GM23338 (cell line): ENCODE data around the gene MRM2. TPM values are rescaled to one million over a fixed set of nuclear protein-coding genes. Genes with fewer than 3 reads are reported as not detected.

Experiments used
- ATAC-seq: fragments of 200-7000 bp; cut with Tn5 transposase; 3 replicates; pipeline ENCODE4 v1.9.1; 2020
- DNase-seq: peaks from one replicate; pipeline ENCODE4 v3.0.0-alpha.2; 2015; ENCODE audit warnings: low spot score
- H2AFZ ChIP-seq: fragments of 200-600 bp; sonication (generic); 2 replicates; pipeline ENCODE4 v1.8.0; 2016; ENCODE audit warnings: antibody characterized with exemption, mild to moderate bottlenecking, moderate library complexity
- H3F3A ChIP-seq: fragments of 200-600 bp; sonication (generic); replicated peaks from 2 replicates; pipeline ENCODE4 v1.8.0; 2017; ENCODE audit warnings: antibody characterized with exemption, mixed run types, low read depth
- H3K27ac ChIP-seq: fragments of 200-600 bp; sonication (generic); 2 replicates; pipeline ENCODE4 v1.6.1; 2016; ENCODE audit warnings: low read depth
- H3K27me3 ChIP-seq: fragments of 200-600 bp; sonication (generic); 2 replicates; pipeline ENCODE4 v1.8.0; 2016; ENCODE audit warnings: mild to moderate bottlenecking, mixed run types, moderate library complexity; ENCODE audit not compliant: insufficient read depth
- H3K36me3 ChIP-seq: fragments of 200-600 bp; sonication (generic); 2 replicates; pipeline ENCODE4 v1.8.0; 2016; ENCODE audit warnings: mild to moderate bottlenecking; ENCODE audit not compliant: insufficient read depth
- H3K4me1 ChIP-seq: fragments of 200-600 bp; sonication (generic); 2 replicates; pipeline ENCODE4 v1.8.0; 2016; ENCODE audit warnings: mild to moderate bottlenecking, moderate library complexity; ENCODE audit not compliant: insufficient read depth
- H3K4me2 ChIP-seq: fragments of 200-600 bp; sonication (generic); 2 replicates; pipeline ENCODE4 v1.7.1; 2017; ENCODE audit warnings: mixed run types
- H3K4me3 ChIP-seq: fragments of 200-600 bp; sonication (generic); 2 replicates; pipeline ENCODE4 v1.6.1; 2016; ENCODE audit warnings: mixed run types
- H3K79me2 ChIP-seq: fragments of 200-600 bp; sonication (generic); replicated peaks from 2 replicates; pipeline ENCODE4 v1.8.0; 2017; ENCODE audit warnings: mild to moderate bottlenecking; ENCODE audit not compliant: insufficient read depth
- H3K9me2 ChIP-seq: fragments of 200-600 bp; sonication (generic); 2 replicates; pipeline ENCODE4 v1.8.0; 2017; ENCODE audit not compliant: insufficient read depth
- H4K20me1 ChIP-seq: fragments of 200-600 bp; sonication (generic); replicated peaks from 2 replicates; pipeline ENCODE4 v1.8.0; 2017; ENCODE audit warnings: mild to moderate bottlenecking; ENCODE audit not compliant: insufficient read depth
- H3K27ac Mint-ChIP-seq: 2 replicates; pipeline ENCODE4 v1.8.0; 2020; ENCODE audit warnings: inconsistent platforms, mild to moderate bottlenecking, moderate library complexity, mixed read lengths
- H3K27me3 Mint-ChIP-seq: 3 replicates; pipeline ENCODE4 v1.8.0; 2022; ENCODE audit warnings: low read depth, mild to moderate bottlenecking, moderate library complexity, mixed read lengths, inconsistent platforms; ENCODE audit not compliant: insufficient read depth, poor library complexity
- H3K36me3 Mint-ChIP-seq: 3 replicates; pipeline ENCODE4 v1.8.0; 2021; ENCODE audit warnings: low read depth, mild to moderate bottlenecking, inconsistent platforms, moderate library complexity, mixed read lengths
- H3K4me1 Mint-ChIP-seq: 3 replicates; pipeline ENCODE4 v1.8.0; 2020; ENCODE audit warnings: mild to moderate bottlenecking, inconsistent platforms, mixed read lengths
- H3K4me3 Mint-ChIP-seq: 3 replicates; pipeline ENCODE4 v1.8.0; 2021; ENCODE audit warnings: moderate library complexity, mild to moderate bottlenecking, inconsistent platforms, mixed read lengths
- H3K9me3 Mint-ChIP-seq: 3 replicates; pipeline ENCODE4 v1.8.0; 2020; ENCODE audit warnings: moderate library complexity, mild to moderate bottlenecking, inconsistent platforms, mixed read lengths
- CREB1 ChIP-seq: fragments of 250-450 bp; sonication (Bioruptor Pico); IDR thresholded peaks from 2 replicates; pipeline ENCODE4 v1.5.0; 2020; ENCODE audit warnings: low read depth, mild to moderate bottlenecking, moderate library complexity
- EZH2 ChIP-seq: fragments of 200-600 bp; sonication (generic); IDR thresholded peaks from one replicate; pipeline ENCODE4 v1.8.0; 2017; ENCODE audit warnings: antibody characterized with exemption, mild to moderate bottlenecking, low read depth; ENCODE audit not compliant: unreplicated experiment
- EZH2phosphoT487 ChIP-seq: fragments of 200-600 bp; sonication (generic); IDR thresholded peaks from one replicate; pipeline ENCODE4 v1.8.1; 2018; ENCODE audit warnings: antibody characterized with exemption; ENCODE audit not compliant: unreplicated experiment
- JUNB ChIP-seq: IDR thresholded peaks from one replicate; pipeline ENCODE4 v1.6.1; 2016; ENCODE audit warnings: antibody characterized with exemption; ENCODE audit not compliant: unreplicated experiment
- NANOG ChIP-seq: IDR thresholded peaks from 2 replicates; pipeline ENCODE4 v1.6.1; 2016; ENCODE audit warnings: antibody characterized with exemption, borderline replicate concordance
- POLR2AphosphoS5 ChIP-seq: IDR thresholded peaks from 2 replicates; pipeline ENCODE4 v1.6.1; 2016; ENCODE audit warnings: antibody characterized with exemption, low read depth
- STAT1 ChIP-seq: IDR thresholded peaks from one replicate; pipeline ENCODE4 v1.6.1; 2016; ENCODE audit warnings: antibody characterized with exemption; ENCODE audit not compliant: unreplicated experiment
- ZNF114 ChIP-seq: fragments of 250-450 bp; sonication (Bioruptor Pico); IDR thresholded peaks from 2 replicates; pipeline ENCODE4 v1.5.0; 2020; ENCODE audit warnings: mild to moderate bottlenecking, moderate library complexity
- ZNF331 ChIP-seq: fragments of 250-450 bp; sonication (Bioruptor Pico); IDR thresholded peaks from 2 replicates; pipeline ENCODE4 v1.5.0; 2020; ENCODE audit warnings: low read depth, mild to moderate bottlenecking, moderate library complexity
- polyA plus RNA-seq: library from polyadenylated mRNA; unstranded; fragments of >200 nt; fragmentation: Nextera tagmentation; extraction: Ambion mirVana; gene quantifications from 2 replicates; pipeline ENCODE4 v1.2.1, GENCODE V29; 2016
- total RNA-seq: library from RNA; depleted of rRNA; stranded (reverse); fragments of >200 nt; shearing (Covaris generic); gene quantifications from 2 replicates; pipeline ENCODE4 v1.2.3, GENCODE V29; 2014
- TF ChIP-seq, protein P1 (sequence below): IDR thresholded peaks from 2 replicates; pipeline ENCODE4 v1.6.1; 2016; ENCODE audit warnings: antibody characterized with exemption
- TF ChIP-seq, protein P2 (sequence below): fragments of 250-450 bp; sonication (Bioruptor Pico); IDR thresholded peaks from 2 replicates; pipeline ENCODE4 v1.5.0; 2020; ENCODE audit warnings: mild to moderate bottlenecking, moderate library complexity
- TF ChIP-seq, protein P3 (sequence below): IDR thresholded peaks from one replicate; pipeline ENCODE4 v1.6.1; 2018; ENCODE audit warnings: antibody characterized with exemption; ENCODE audit not compliant: unreplicated experiment
- TF ChIP-seq, protein P4 (sequence below), 2 experiments: fragments of 200-600 bp in 1 of 2; sonication (generic) in 1 of 2; conservative IDR thresholded peaks; 2 replicates each; pipeline versions ENCODE4 v1.5.1 to v1.6.1; 2016 to 2017; ENCODE audit warnings: antibody characterized with exemption in 2 of 2, low read depth in 2 of 2, mild to moderate bottlenecking in 2 of 2, moderate library complexity in 1 of 2

Gene MRM2
- total and polyA plus RNA-seq, 2 experiments from 2014 or later = 30.0 to 37.8 TPM

DNA sequence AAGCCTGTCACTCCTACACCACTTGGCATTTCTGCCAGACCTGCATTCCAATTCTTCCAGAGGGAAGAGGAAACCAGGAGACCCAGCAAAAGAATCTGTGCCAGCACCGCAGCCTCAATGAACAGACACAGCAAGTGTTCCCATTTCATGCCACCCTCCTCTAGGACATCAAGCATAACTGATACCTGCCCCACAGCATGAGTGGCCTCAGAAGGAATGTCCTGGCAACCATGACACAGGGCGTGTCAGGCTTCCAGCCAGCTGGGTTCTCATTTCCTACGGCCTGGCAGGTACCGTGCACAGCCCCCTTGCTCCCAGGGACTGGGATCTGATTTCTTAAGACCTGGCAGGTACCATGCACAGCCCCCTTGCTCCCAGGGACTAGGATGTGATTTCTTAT is 17.1 kb downstream of the MRM2 start (continued):
- TF ChIP-seq, protein P1, sequence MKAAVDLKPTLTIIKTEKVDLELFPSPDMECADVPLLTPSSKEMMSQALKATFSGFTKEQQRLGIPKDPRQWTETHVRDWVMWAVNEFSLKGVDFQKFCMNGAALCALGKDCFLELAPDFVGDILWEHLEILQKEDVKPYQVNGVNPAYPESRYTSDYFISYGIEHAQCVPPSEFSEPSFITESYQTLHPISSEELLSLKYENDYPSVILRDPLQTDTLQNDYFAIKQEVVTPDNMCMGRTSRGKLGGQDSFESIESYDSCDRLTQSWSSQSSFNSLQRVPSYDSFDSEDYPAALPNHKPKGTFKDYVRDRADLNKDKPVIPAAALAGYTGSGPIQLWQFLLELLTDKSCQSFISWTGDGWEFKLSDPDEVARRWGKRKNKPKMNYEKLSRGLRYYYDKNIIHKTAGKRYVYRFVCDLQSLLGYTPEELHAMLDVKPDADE = no peak
- TF ChIP-seq POLR2AphosphoS5 (no peak), EZH2 (no peak)

DNA sequence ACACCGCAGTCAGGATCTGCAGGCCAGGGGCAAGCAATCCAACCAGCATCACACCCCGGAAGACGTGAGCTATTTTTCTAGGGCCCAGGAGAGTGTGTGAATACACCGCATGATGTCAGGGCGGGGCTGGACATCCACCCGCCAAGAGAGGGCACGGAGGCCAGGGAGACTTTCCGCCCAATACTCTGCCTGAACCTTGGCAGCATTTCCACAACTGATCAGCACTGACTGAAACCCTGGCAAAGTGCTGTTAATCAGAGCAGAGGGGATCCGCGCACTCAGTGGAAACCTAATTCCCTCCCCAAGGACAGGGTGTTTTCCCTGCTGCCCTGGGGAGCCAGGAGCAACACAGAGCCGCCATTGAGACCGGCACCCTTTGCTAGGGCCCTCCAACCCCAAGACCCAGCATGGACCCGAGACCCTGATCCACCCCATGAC is 17.5 kb downstream of the MRM2 start:
- no peak overlapping the region for H2AFZ ChIP-seq
- no peaks in the 10 kb centered on the region for H3K27me3 ChIP-seq
- Mint-ChIP-seq H3K27ac (peak overlapping the region; percentile 2; the same call in 1 of the 2 replicates), H3K36me3 (peaks cover 74% of the 10 kb centered on the region), H3K27me3 (peaks cover 8% of the 10 kb centered on the region), H3K9me3 (no peaks in the 10 kb centered on the region), H3K4me3 (no peak overlapping the region), H3K4me1 (no peaks in the 10 kb centered on the region)
- no peaks in the 10 kb centered on the region for H3F3A ChIP-seq
- H3K4me2 ChIP-seq = no peak overlapping the region
- DNase-seq (no peak), ATAC-seq (no peak)
- H3K4me3 ChIP-seq = no peak overlapping the region
- peaks cover 6% of the 10 kb centered on the region for H4K20me1 ChIP-seq
- no peak overlapping the region for H3K27ac ChIP-seq
- H3K4me1 ChIP-seq = no peaks in the 10 kb centered on the region
- H3K36me3 ChIP-seq = peaks cover 8% of the 10 kb centered on the region; the same call in 1 of the 2 replicates
- peaks cover 67% of the 10 kb centered on the region for H3K79me2 ChIP-seq
- H3K9me2 ChIP-seq = no peaks in the 10 kb centered on the region
- TF ChIP-seq, protein P2, sequence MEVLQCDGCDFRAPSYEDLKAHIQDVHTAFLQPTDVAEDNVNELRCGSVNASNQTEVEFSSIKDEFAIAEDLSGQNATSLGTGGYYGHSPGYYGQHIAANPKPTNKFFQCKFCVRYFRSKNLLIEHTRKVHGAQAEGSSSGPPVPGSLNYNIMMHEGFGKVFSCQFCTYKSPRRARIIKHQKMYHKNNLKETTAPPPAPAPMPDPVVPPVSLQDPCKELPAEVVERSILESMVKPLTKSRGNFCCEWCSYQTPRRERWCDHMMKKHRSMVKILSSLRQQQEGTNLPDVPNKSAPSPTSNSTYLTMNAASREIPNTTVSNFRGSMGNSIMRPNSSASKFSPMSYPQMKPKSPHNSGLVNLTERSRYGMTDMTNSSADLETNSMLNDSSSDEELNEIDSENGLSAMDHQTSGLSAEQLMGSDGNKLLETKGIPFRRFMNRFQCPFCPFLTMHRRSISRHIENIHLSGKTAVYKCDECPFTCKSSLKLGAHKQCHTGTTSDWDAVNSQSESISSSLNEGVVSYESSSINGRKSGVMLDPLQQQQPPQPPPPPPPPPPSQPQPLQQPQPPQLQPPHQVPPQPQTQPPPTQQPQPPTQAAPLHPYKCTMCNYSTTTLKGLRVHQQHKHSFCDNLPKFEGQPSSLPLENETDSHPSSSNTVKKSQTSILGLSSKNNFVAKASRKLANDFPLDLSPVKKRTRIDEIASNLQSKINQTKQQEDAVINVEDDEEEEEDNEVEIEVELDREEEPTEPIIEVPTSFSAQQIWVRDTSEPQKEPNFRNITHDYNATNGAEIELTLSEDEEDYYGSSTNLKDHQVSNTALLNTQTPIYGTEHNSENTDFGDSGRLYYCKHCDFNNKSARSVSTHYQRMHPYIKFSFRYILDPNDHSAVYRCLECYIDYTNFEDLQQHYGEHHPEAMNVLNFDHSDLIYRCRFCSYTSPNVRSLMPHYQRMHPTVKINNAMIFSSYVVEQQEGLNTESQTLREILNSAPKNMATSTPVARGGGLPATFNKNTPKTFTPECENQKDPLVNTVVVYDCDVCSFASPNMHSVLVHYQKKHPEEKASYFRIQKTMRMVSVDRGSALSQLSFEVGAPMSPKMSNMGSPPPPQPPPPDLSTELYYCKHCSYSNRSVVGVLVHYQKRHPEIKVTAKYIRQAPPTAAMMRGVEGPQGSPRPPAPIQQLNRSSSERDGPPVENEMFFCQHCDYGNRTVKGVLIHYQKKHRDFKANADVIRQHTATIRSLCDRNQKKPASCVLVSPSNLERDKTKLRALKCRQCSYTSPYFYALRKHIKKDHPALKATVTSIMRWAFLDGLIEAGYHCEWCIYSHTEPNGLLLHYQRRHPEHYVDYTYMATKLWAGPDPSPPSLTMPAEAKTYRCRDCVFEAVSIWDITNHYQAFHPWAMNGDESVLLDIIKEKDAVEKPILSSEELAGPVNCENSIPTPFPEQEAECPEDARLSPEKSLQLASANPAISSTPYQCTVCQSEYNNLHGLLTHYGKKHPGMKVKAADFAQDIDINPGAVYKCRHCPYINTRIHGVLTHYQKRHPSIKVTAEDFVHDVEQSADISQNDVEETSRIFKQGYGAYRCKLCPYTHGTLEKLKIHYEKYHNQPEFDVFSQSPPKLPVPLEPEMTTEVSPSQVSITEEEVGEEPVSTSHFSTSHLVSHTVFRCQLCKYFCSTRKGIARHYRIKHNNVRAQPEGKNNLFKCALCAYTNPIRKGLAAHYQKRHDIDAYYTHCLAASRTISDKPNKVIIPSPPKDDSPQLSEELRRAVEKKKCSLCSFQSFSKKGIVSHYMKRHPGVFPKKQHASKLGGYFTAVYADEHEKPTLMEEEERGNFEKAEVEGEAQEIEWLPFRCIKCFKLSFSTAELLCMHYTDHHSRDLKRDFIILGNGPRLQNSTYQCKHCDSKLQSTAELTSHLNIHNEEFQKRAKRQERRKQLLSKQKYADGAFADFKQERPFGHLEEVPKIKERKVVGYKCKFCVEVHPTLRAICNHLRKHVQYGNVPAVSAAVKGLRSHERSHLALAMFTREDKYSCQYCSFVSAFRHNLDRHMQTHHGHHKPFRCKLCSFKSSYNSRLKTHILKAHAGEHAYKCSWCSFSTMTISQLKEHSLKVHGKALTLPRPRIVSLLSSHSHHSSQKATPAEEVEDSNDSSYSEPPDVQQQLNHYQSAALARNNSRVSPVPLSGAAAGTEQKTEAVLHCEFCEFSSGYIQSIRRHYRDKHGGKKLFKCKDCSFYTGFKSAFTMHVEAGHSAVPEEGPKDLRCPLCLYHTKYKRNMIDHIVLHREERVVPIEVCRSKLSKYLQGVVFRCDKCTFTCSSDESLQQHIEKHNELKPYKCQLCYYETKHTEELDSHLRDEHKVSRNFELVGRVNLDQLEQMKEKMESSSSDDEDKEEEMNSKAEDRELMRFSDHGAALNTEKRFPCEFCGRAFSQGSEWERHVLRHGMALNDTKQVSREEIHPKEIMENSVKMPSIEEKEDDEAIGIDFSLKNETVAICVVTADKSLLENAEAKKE = no peak
- TF ChIP-seq EZH2phosphoT487 (no peak), EZH2 (no peak), ZNF331 (no peak), STAT1 (no peak), CREB1 (CRISPR knock-in tag) (no peak), JUNB (no peak), POLR2AphosphoS5 (no peak), NANOG (no peak), ZNF114 (CRISPR knock-in tag) (no peak)
- TF ChIP-seq, protein P3, sequence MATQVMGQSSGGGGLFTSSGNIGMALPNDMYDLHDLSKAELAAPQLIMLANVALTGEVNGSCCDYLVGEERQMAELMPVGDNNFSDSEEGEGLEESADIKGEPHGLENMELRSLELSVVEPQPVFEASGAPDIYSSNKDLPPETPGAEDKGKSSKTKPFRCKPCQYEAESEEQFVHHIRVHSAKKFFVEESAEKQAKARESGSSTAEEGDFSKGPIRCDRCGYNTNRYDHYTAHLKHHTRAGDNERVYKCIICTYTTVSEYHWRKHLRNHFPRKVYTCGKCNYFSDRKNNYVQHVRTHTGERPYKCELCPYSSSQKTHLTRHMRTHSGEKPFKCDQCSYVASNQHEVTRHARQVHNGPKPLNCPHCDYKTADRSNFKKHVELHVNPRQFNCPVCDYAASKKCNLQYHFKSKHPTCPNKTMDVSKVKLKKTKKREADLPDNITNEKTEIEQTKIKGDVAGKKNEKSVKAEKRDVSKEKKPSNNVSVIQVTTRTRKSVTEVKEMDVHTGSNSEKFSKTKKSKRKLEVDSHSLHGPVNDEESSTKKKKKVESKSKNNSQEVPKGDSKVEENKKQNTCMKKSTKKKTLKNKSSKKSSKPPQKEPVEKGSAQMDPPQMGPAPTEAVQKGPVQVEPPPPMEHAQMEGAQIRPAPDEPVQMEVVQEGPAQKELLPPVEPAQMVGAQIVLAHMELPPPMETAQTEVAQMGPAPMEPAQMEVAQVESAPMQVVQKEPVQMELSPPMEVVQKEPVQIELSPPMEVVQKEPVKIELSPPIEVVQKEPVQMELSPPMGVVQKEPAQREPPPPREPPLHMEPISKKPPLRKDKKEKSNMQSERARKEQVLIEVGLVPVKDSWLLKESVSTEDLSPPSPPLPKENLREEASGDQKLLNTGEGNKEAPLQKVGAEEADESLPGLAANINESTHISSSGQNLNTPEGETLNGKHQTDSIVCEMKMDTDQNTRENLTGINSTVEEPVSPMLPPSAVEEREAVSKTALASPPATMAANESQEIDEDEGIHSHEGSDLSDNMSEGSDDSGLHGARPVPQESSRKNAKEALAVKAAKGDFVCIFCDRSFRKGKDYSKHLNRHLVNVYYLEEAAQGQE = no peak
- TF ChIP-seq, protein P4, sequence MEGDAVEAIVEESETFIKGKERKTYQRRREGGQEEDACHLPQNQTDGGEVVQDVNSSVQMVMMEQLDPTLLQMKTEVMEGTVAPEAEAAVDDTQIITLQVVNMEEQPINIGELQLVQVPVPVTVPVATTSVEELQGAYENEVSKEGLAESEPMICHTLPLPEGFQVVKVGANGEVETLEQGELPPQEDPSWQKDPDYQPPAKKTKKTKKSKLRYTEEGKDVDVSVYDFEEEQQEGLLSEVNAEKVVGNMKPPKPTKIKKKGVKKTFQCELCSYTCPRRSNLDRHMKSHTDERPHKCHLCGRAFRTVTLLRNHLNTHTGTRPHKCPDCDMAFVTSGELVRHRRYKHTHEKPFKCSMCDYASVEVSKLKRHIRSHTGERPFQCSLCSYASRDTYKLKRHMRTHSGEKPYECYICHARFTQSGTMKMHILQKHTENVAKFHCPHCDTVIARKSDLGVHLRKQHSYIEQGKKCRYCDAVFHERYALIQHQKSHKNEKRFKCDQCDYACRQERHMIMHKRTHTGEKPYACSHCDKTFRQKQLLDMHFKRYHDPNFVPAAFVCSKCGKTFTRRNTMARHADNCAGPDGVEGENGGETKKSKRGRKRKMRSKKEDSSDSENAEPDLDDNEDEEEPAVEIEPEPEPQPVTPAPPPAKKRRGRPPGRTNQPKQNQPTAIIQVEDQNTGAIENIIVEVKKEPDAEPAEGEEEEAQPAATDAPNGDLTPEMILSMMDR (conservative IDR thresholded peaks at IDR 0.05; ENCODE audit: low read depth in 2 of 2) = no peak
